ENCODE measurements around the gene FFAR1.

Gene FFAR1

GRCh38 chr19:35321291-35321690 is 26.4 kb upstream of the FFAR1 start:
- Histone ChIP-seq H3K36me3 (no peaks in the 10 kb centered on the region), H3K27me3 (no peaks in the 10 kb centered on the region), H3K27ac (no peak overlapping the region), H3K4me1 (ENCODE audit: control insufficient read depth in 1 of 2, insufficient read depth in 1 of 2, low read depth in 1 of 2, low read length in 1 of 2) (peaks cover 23 to 25% of the 10 kb centered on the region in 2 experiments), H3K9me3 (no peaks in the 10 kb centered on the region), H3K4me3 (ENCODE audit: low read depth in 1 of 2, low read length in 1 of 2) (no peak overlapping the region)
- TF ChIP-seq CTCF (IDR thresholded peaks at IDR 0.05): no peak

- TF ChIP-seq CTCF (IDR thresholded peaks at IDR 0.05): no peak
- Histone ChIP-seq H3K4me3 (ENCODE audit: low read depth in 1 of 2, low read length in 1 of 2) (no peak overlapping the region), H3K4me1 (ENCODE audit: control insufficient read depth in 1 of 2, insufficient read depth in 1 of 2, low read depth in 1 of 2, low read length in 1 of 2) (peaks cover 23 to 25% of the 10 kb centered on the region in 2 experiments), H3K27ac (no peak overlapping the region), H3K36me3 (no peaks in the 10 kb centered on the region), H3K9me3 (no peaks in the 10 kb centered on the region), H3K27me3 (no peaks in the 10 kb centered on the region)
These were observed 25.7 kb upstream of the FFAR1 start for GRCh38 chr19:35322014-35322413.

GRCh38 chr19:35327642-35328041 is 20.1 kb upstream of the FFAR1 start:
- H3K27me3 ChIP-seq: peaks cover 5% of the 10 kb centered on the region
- no peaks in the 10 kb centered on the region for H3K9me3 ChIP-seq
- H3K27ac ChIP-seq: no peak overlapping the region
- no peak for TF ChIP-seq CTCF (IDR thresholded peaks at IDR 0.05)
- peaks cover 10 to 15% of the 10 kb centered on the region in 2 experiments for H3K4me1 ChIP-seq (ENCODE audit: control insufficient read depth in 1 of 2, insufficient read depth in 1 of 2, low read depth in 1 of 2, low read length in 1 of 2)
- H3K36me3 ChIP-seq: no peaks in the 10 kb centered on the region
- H3K4me3 ChIP-seq (ENCODE audit: low read depth in 1 of 2, low read length in 1 of 2): no peak overlapping the region

- Histone ChIP-seq H3K27me3 (peaks cover 16% of the 10 kb centered on the region), H3K4me1 (ENCODE audit: control insufficient read depth in 1 of 2, insufficient read depth in 1 of 2, low read depth in 1 of 2, low read length in 1 of 2) (peaks cover 10 to 14% of the 10 kb centered on the region in 2 experiments)
These were observed 18.8 kb upstream of the FFAR1 start, which contains the start of gene CD22 for GRCh38 chr19:35328851-35329285. CD22 (plus strand) TSS chr19:35329187; CDS start chr19:35332041, 2,854 bp downstream.

GRCh38 chr19:35329323-35329722 is 18.4 kb upstream of the FFAR1 start:
- no peak for TF ChIP-seq CTCF (IDR thresholded peaks at IDR 0.05)
- Histone ChIP-seq H3K36me3 (no peaks in the 10 kb centered on the region), H3K27me3 (peaks cover 16% of the 10 kb centered on the region), H3K4me3 (ENCODE audit: low read depth in 1 of 2, low read length in 1 of 2) (no peak overlapping the region), H3K4me1 (ENCODE audit: control insufficient read depth in 1 of 2, insufficient read depth in 1 of 2, low read depth in 1 of 2, low read length in 1 of 2) (peaks cover 7 to 9% of the 10 kb centered on the region in 2 experiments), H3K27ac (no peak overlapping the region), H3K9me3 (no peaks in the 10 kb centered on the region)

More at GRCh38 chr19:35328851-35329285, 18.8 kb upstream of the FFAR1 start, which contains the start of gene CD22:
- H3K9me3 ChIP-seq: no peaks in the 10 kb centered on the region
- no peak within 1 kb of the TSS for H3K4me3 ChIP-seq (ENCODE audit: low read depth in 1 of 2, low read length in 1 of 2)
- no peaks in the 10 kb centered on the region for H3K36me3 ChIP-seq
- no peak within 1 kb of the TSS for H3K27ac ChIP-seq
- no peak for TF ChIP-seq CTCF (IDR thresholded peaks at IDR 0.05)

Measured in neutrophil (primary cell).